ENCODE results near the gene TMPRSS3.

TMPRSS3 gene

DNA sequence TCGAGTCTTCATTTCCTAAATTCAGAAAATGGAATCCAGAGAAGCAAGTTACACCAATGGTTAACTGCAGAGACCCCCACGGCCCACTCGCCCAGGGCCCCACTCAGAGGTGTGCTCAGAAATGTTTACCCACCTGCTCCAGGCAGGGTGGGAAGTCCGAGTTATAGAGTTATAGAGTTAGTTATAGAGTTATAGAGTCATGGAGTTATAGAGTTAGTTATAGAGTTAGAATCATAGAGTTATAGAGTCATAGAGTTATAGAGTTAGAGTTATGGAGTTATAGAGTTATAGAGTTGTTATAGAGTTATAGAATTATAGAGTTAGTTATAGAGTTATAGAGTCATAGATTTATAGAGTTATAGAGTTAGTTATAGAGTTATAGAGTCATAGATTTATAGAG, 39.5 kb upstream of the TMPRSS3 start:
- CTCF ChIA-PET: no interaction called here
- no peaks in the 10 kb centered on the region for H3K4me1 ChIP-seq (ENCODE audit: control insufficient read depth, insufficient read depth, low read length)
- TF ChIP-seq BCL11B (tag by site-specific recombination; IDR thresholded peaks at IDR 0.05; ENCODE audit: low read depth): no peak
- TF ChIP-seq, protein P1, sequence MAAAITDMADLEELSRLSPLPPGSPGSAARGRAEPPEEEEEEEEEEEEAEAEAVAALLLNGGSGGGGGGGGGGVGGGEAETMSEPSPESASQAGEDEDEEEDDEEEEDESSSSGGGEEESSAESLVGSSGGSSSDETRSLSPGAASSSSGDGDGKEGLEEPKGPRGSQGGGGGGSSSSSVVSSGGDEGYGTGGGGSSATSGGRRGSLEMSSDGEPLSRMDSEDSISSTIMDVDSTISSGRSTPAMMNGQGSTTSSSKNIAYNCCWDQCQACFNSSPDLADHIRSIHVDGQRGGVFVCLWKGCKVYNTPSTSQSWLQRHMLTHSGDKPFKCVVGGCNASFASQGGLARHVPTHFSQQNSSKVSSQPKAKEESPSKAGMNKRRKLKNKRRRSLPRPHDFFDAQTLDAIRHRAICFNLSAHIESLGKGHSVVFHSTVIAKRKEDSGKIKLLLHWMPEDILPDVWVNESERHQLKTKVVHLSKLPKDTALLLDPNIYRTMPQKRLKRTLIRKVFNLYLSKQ (tag by site-specific recombination; IDR thresholded peaks at IDR 0.05; ENCODE audit: borderline replicate concordance): no peak
- no peak for TF ChIP-seq ZNF391 (tag by site-specific recombination; IDR thresholded peaks at IDR 0.05; ENCODE audit: borderline replicate concordance, low read depth)
- TF ChIP-seq ZNF473 (tag by site-specific recombination; IDR thresholded peaks at IDR 0.05): no peak
- TF ChIP-seq ZBTB7A (tag by site-specific recombination; IDR thresholded peaks at IDR 0.05; ENCODE audit: low read depth): no peak
- TF ChIP-seq, protein P2, sequence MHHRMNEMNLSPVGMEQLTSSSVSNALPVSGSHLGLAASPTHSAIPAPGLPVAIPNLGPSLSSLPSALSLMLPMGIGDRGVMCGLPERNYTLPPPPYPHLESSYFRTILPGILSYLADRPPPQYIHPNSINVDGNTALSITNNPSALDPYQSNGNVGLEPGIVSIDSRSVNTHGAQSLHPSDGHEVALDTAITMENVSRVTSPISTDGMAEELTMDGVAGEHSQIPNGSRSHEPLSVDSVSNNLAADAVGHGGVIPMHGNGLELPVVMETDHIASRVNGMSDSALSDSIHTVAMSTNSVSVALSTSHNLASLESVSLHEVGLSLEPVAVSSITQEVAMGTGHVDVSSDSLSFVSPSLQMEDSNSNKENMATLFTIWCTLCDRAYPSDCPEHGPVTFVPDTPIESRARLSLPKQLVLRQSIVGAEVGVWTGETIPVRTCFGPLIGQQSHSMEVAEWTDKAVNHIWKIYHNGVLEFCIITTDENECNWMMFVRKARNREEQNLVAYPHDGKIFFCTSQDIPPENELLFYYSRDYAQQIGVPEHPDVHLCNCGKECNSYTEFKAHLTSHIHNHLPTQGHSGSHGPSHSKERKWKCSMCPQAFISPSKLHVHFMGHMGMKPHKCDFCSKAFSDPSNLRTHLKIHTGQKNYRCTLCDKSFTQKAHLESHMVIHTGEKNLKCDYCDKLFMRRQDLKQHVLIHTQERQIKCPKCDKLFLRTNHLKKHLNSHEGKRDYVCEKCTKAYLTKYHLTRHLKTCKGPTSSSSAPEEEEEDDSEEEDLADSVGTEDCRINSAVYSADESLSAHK (tag by site-specific recombination; IDR thresholded peaks at IDR 0.05): no peak
- TF ChIP-seq ZNF510 (tag by site-specific recombination; IDR thresholded peaks at IDR 0.05; ENCODE audit: insufficient replicate concordance): no peak
- no peak for TF ChIP-seq ZNF76 (tag by site-specific recombination; IDR thresholded peaks at IDR 0.05; ENCODE audit: borderline replicate concordance, low read depth)
- no peak for TF ChIP-seq BCL11A (tag by site-specific recombination; IDR thresholded peaks at IDR 0.05; ENCODE audit: low read depth)
- no peak for TF ChIP-seq TRIM28 (IDR thresholded peaks at IDR 0.05; ENCODE audit: borderline replicate concordance, low read length)
- TF ChIP-seq ZSCAN23 (tag by site-specific recombination; IDR thresholded peaks at IDR 0.05): no peak
- no peak for TF ChIP-seq ZIC2 (tag by site-specific recombination; IDR thresholded peaks at IDR 0.05)
- TF ChIP-seq ZNF366 (tag by site-specific recombination; conservative IDR thresholded peaks at IDR 0.05): no peak
- no peak for TF ChIP-seq SETDB1 (IDR thresholded peaks at IDR 0.05; ENCODE audit: insufficient read length, low read length)
- no peak for TF ChIP-seq KLF1 (tag by site-specific recombination; IDR thresholded peaks at IDR 0.05)
- TF ChIP-seq, protein P3, sequence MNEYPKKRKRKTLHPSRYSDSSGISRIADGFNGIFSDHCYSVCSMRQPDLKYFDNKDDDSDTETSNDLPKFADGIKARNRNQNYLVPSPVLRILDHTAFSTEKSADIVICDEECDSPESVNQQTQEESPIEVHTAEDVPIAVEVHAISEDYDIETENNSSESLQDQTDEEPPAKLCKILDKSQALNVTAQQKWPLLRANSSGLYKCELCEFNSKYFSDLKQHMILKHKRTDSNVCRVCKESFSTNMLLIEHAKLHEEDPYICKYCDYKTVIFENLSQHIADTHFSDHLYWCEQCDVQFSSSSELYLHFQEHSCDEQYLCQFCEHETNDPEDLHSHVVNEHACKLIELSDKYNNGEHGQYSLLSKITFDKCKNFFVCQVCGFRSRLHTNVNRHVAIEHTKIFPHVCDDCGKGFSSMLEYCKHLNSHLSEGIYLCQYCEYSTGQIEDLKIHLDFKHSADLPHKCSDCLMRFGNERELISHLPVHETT (tag by site-specific recombination; IDR thresholded peaks at IDR 0.05): no peak
- no peak for TF ChIP-seq ZSCAN30 (tag by site-specific recombination; IDR thresholded peaks at IDR 0.05)
- H3K4me3 ChIP-seq (ENCODE audit: low read depth, low read length): no peak overlapping the region
- H3K9me3 ChIP-seq (ENCODE audit: control insufficient read depth, insufficient read depth, low read depth, low read length): no peaks in the 10 kb centered on the region
- no peaks in the 10 kb centered on the region for H3K36me3 ChIP-seq (ENCODE audit: control insufficient read depth in 2 of 2, insufficient read depth in 1 of 2, low read length in 2 of 2)
- POLR2A ChIA-PET: no interaction called here
- no peak overlapping the region for H3K27ac ChIP-seq (ENCODE audit: extremely low read depth, low read depth, low read length)

DNA sequence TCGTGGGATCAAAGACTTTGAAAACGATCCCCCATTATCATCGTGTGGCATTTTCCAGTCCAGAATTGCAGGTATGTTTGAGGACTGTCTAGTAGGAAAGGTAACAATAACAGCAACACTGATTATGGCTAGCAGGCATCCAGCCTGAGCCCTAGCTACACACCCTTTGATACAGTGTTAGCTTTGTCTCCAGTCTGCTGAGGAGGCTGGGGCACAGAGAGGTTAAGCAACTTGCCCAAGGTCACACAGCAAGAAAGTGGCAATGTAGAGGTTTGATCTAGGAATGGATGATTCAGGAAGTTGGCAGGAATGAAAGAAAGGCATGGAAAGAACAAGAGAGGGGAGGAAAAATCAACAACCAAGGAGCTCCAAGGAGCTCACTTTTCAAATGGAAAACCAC, 39.0 kb upstream of the TMPRSS3 start:
- POLR2A ChIA-PET: no interaction called here
- Histone ChIP-seq H3K27ac (ENCODE audit: extremely low read depth, low read depth, low read length) (no peak overlapping the region), H3K4me1 (ENCODE audit: control insufficient read depth, insufficient read depth, low read length) (no peaks in the 10 kb centered on the region), H3K9me3 (ENCODE audit: control insufficient read depth, insufficient read depth, low read depth, low read length) (no peaks in the 10 kb centered on the region), H3K36me3 (ENCODE audit: control insufficient read depth in 2 of 2, insufficient read depth in 1 of 2, low read length in 2 of 2) (no peaks in the 10 kb centered on the region), H3K4me3 (ENCODE audit: low read depth, low read length) (no peak overlapping the region)
- TF ChIP-seq, protein P4, sequence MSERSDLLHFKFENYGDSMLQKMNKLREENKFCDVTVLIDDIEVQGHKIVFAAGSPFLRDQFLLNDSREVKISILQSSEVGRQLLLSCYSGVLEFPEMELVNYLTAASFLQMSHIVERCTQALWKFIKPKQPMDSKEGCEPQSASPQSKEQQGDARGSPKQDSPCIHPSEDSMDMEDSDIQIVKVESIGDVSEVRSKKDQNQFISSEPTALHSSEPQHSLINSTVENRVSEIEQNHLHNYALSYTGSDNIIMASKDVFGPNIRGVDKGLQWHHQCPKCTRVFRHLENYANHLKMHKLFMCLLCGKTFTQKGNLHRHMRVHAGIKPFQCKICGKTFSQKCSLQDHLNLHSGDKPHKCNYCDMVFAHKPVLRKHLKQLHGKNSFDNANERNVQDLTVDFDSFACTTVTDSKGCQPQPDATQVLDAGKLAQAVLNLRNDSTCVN (tag by site-specific recombination; optimal IDR thresholded peaks at IDR 0.05): no peak
- TF ChIP-seq ZNF837 (tag by site-specific recombination; IDR thresholded peaks at IDR 0.05) (no peak), ZNF623 (tag by site-specific recombination; IDR thresholded peaks at IDR 0.05) (no peak), GLIS2 (tag by site-specific recombination; IDR thresholded peaks at IDR 0.05) (no peak), ZNF76 (tag by site-specific recombination; IDR thresholded peaks at IDR 0.05; ENCODE audit: borderline replicate concordance, low read depth) (no peak)
- CTCF ChIA-PET: no interaction called here
